ENCODE measurements around the gene SCGB1C1.
"Not testable (repeated sequence)": the region's sequence is repeated elsewhere in the genome, so short reads cannot be mapped to it uniquely, and the experiment has no call there.

The SCGB1C1 gene

DNA sequence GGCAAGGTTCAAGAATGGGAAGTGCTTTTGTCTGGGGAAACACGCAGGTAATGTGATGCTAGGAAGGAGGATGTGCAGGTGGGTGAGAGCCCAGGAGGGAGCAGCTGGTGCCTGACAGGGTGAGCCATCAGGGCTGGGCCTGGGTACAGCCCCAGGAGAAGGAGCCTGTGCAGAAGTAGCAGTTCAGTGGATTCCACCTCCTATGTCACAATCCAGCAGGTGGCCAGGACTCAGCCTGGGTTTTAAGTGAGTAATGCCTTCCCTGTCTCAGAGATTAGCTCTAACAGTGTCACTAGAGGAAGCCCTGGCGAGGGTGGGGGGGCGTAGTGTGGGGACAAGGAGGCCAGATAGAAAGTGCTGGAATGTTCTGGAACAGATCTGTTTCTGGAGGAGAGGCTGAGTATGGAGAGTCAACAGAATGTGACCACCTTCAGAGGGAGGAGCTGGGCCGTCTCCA, 22.7 kb downstream of the SCGB1C1 start:
- intact Hi-C loops (cut with DNase I) = no loop called here
- DNase-seq = peak in 2 of 10 donors; percentile 62 to 76

DNA sequence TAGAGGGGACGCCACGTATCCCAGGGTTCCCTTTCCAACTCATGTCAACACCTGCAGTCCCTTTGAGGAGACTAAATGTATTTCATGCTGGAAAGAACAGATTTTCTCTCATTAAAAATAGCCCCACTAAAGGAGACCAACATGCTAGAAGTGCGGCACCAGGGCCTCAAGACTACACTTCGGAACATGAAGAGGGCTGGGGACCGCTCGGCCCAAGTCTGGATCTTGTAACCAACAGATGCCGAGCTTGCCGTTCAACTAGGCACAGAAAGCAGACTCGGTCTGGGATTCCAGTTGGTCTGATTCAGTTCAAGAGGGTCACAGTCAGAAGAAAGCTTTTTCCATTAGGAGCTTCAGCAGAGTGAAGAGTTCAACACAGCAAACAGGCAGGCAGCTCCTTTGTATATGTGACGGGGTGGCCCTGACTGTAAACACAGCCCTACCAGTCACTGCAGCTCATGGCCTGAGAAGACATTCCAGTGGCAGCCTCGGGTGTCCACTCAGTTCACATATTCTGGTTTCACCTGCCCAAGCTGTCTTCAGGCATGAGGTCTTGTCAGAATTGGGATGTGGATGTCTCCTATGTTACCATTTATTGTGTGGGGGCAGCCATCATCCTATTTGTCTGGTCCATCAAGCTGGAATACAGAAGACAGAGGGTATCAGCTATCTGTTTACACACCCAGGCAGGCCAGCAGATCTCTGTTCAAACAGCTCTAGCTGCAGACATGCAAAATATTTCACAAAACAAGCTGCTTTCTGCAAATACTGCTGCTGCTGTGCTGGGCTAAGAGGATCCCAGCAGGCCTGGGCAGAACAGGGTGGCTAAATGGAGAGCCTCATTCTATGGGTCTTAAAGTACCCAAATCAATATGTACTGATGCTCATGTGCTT, 23.4 kb downstream of the SCGB1C1 start:
- intact Hi-C loops (cut with DNase I) = no loop called here

DNA sequence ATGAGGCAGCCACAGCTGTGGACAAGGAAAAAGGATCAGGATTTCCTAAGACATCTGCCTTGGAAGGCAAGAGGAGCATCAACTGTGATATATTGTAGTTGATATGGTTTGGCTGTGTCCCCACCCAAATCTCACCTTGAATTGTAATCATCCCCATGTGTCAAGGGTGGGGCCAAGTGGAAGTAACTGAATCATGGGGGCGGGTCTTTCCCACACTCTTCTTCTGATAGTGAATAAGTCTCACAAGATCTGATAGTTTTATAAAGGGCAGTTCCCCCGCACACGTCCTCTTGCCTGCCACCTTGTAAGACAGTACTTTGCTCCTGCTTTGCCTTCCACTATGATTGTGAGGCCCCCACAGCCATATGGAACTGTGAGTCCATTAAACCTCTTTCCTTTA, 24.8 kb downstream of the SCGB1C1 start:
- intact Hi-C loops (cut with DNase I) = no loop called here
- peak in 1 of 10 donors; percentile 4 for DNase-seq

More for the DNA sequence above, 23.4 kb downstream of the SCGB1C1 start:
- peak in 2 of 10 donors; percentile 49 to 51 for DNase-seq

DNA sequence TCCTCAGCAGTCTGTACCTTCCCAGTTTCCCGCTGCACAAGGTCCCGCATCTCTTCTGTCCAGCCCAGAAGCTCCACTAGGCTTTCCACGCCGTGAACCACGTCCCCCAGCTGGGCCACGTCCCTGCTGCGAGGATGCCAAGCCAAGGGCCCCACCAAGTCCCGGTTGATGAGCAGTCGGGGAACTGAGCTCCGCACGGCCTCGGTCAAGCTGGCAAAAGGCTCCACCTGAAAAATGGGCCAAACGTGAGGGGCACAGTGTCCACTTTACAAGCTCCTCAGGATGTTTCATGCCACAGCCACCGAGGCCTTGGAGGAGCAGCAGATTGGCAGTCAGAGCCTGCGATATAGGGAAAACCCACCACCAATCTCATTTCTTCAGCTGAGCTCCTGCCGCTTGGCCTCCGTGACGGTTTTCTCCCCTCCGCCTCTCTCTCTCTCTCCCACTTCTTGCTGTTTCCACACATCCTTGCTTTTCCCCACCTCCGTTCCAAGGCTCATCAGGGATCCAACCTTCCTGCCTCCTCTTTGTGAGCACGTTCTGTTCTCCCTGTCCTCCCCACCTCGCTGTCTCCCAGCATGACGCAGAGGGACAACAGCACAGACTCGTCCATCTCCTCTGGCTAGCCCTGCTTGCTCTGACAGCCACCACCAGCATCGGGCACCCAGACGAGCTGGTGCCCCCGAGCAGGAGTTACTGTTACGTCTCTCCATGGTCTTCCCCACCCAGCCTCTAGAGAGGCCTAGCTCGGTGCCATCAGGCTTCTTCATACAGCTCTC, 26.1 kb downstream of the SCGB1C1 start:
- intact Hi-C loops (cut with DNase I) = no loop called here
- peak in 2 of 10 donors; percentile 79 to 91 for DNase-seq

DNA sequence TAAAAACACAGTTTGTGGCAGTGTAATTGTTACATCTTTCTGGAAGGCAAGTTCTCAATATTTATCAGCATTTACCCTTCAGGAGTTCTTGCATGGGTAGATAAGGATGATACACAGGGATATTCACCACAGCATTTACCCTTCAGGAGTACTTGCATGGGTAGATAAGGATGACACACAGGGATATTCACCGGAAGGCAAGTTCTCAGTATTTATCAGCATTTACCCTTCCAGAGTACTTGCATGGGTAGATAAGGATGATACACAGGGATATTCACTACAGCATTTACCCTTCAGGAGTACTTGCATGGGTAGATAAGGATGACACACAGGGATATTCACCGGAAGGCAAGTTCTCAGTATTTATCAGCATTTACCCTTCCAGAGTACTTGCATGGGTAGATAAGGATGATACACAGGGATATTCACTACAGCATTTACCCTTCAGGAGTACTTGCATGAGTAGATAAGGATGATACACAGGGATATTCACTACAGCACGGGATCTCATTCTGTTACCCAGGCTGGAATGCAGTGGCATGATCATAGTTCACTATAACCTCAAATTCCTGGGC, 27.9 kb downstream of the SCGB1C1 start:
- intact Hi-C loops (cut with DNase I); DNase-seq: not testable (repeated sequence)

DNA sequence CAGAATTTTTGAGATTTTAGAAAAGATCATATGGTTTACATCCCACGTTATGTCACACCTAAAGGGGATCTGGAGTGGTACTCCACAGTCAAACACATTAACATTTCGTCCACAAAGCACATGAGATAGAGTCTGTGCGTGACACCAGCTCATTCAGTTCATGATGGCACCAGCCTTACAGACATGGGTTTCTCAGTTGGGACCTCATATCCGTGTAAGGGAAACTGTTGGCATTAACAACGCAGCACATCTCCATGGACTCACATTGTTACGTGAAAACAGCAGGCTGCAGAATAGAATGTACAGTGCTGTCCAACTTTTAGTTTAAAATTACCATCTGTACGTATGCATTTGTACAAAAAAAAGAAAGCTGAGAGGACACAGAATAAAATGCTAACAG, 28.7 kb downstream of the SCGB1C1 start:
- intact Hi-C loops (cut with DNase I) = no loop called here
- DNase-seq = peak in 1 of 10 donors; percentile 27

DNA sequence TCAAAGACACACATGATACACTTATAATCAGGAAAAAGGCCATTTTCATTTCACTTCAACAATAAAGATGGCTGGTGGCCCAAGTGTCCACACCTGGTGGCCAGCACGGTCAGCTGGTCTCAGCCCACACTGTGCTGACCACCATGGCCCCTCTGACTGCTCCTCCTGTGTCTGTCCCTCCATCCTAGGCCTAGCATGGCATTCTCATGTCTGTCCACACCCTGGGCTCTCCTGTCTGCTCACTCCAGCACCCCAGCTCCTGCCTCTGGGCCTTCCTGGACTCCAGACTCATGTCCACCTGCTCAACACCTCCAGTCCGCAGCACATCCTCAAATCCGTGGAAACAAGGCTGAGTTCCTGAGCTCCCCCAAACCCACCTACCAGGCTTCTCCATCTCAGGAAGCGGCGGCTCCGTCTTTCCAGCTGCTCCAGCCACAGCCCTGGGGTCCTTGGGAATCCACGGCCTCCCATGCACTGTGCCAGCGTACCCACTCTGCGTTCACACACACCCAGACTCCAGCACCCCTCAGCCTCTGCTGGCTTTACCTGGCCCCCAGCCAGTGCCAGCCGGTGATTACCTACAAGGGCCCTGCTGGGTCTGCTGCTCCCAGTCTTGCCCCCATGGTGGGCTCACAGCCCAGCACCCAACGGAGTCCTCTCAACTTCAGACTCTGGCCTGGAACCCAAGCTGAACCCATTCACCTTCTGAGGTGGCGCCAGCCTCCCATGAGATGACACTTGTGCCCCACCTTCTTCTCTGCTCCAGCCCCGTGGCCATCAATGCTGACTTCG, 29.3 kb downstream of the SCGB1C1 start:
- peak in 2 of 10 donors; percentile 77 to 80 for DNase-seq
- intact Hi-C loops (cut with DNase I) = no loop called here

DNA sequence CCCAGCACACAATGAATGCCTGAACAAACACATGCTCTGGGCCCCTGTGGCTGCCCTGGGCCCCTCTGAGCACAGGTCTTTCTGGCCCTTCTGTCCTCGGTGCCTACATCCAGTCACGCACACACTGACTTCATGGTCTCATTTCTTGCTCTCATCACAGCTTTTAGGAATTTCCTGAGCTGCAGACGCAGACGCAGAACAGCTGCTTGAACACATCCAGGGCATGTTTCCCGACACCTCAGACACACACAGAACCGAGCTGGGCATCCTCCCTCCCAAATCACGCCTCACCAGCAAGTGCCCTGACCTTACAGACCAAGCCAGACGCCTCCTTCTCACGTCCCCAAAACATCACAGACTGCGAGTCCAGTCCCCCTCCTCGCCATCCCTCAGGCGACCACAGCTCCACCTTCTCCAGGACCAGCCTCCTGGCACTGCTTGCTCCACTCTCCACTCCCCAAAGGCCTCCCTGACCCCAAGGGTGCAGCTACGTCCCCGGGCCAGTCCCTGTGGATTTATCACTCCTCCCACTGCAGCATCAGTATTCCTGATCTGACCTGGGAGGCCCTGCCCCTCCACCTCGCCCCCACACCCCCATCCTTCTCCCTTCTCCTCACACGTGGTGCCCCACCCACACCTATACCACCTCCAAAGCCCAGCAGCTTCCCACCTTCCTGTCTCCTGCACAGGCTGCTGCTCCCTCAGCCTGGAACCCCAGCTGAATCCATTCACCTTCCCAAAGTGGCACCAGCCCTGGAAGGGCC, 30.3 kb downstream of the SCGB1C1 start:
- DNase-seq = peak in 1 of 10 donors; percentile 63
- intact Hi-C loops (cut with DNase I) = no loop called here

DNA sequence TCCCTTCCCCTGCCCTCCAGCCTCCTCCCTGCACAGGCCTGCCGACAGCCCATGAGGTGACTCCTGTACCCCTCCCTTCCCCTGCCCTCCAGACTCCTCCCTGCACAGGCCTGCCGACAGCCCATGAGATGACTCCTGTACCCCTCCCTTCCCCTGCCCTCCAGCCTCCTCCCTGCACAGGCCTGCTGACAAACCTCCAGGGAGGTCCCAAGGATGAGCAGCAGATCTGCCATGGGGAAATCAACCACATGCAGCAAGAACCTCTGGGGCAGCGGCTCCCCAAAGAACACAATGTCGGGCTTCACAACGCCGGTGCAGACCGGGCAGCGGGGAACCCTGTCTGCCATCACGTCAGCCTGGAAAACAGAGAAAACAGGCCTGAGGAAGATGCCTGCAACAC, 31.0 kb downstream of the SCGB1C1 start:
- intact Hi-C loops (cut with DNase I) = no loop called here
- peak in 1 of 10 donors; percentile 39 for DNase-seq

DNA sequence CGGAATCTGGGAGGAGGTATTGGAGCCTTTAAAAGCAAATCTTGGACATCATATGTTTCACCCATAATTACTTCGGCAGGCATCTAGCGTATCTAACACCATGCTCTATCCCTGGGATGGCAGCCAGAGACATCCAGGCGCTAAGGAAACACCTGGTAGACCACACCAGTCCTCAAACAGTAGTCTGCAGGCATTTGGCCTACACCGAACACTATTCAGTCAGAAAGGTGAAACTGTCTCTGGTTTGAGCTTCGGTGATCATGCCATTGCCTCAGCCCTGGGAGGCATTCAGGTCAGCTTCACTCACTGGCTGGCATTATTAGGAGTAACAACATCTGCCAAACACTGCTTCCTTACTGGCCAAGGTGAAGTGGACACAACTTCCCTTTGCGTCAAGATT, 31.5 kb downstream of the SCGB1C1 start:
- peak in 1 of 10 donors; percentile 27 for DNase-seq
- intact Hi-C loops (cut with DNase I) = no loop called here

DNA sequence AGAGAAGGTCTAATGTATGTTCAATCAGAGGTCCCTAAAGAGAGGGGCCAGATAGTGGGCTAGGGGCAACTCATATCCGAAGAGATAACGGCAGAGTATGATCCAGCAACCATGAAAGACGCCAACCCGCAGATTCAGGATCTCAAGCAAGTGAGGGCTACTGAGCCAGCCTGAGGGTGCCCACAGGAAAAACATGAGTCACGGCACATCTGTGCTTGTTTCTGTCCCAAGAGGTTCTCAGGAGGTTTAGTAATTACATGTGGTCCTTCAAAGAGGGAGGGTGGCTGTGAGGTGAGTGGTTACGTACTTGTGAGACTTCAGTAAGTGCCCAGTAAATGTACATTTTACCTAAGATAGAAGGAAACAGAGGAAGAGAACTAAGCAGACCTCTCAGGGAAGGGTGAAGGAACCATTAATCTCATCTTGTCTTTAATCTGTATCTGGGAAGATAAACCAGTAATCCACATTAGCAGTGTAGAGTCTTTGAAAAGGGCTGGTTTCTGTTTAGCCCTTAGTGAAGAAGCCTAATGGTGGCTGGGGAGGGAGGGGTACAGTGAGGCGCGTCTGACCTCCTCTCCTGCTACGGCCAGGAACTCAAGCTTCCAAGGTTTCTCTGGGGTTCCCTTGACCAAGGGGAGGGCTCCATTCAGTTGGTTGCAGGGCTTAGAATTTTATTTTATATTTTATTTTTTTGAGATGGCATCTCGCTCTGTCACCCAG, 33.0 kb downstream of the SCGB1C1 start:
- DNase-seq = no peak

DNA sequence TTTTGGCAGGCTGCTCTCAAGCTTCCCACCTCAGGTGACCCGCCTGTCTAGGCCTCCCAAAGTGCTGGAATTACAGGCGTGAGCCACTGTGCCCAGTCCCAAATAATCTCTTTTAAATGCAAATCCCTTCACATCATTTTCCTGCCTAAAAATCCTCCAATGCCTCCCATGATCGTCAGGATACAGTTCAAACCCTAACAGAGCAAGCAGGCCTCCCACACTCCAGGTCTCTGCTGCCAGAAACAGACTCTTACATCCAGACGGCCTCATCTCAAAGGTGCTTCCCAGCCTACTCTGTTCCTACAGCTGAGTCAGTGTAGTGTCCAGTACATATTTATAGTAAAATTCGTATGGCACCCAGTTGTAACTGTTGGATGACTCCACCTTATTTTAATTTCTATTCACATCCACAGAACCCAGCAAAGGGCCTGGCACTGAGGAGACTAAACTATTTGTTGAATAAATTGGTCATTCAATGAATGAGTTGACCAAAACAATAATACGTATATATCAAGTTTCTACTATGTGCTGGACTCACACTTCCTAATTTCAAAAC, 35.0 kb downstream of the SCGB1C1 start:
- peak in 1 of 10 donors; percentile 83 for DNase-seq
- intact Hi-C loops (cut with DNase I) = no loop called here

More for the DNA sequence above, 33.0 kb downstream of the SCGB1C1 start:
- intact Hi-C loops (cut with DNase I) = no loop called here

DNA sequence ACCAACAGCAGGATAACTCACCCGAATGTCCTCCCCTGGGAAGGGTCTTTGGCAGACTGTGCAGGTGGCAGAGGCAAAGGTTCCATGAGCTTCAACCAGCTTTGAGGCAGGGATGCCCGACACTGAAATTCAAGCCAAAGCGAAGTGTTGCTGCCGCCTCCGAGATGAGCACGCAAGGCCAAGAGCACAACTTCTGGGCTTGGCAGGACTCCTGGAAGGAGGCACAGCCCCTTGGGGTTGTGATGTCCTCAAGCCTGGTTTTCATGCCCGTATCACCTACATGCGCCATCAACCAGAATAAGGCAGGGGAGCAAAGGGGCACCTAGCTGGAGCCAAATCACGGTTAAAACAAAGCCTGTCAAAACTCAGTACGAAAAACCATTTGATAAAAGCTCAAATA, 37.6 kb downstream of the SCGB1C1 start:
- intact Hi-C loops (cut with DNase I) = no loop called here
- no peak for DNase-seq

DNA sequence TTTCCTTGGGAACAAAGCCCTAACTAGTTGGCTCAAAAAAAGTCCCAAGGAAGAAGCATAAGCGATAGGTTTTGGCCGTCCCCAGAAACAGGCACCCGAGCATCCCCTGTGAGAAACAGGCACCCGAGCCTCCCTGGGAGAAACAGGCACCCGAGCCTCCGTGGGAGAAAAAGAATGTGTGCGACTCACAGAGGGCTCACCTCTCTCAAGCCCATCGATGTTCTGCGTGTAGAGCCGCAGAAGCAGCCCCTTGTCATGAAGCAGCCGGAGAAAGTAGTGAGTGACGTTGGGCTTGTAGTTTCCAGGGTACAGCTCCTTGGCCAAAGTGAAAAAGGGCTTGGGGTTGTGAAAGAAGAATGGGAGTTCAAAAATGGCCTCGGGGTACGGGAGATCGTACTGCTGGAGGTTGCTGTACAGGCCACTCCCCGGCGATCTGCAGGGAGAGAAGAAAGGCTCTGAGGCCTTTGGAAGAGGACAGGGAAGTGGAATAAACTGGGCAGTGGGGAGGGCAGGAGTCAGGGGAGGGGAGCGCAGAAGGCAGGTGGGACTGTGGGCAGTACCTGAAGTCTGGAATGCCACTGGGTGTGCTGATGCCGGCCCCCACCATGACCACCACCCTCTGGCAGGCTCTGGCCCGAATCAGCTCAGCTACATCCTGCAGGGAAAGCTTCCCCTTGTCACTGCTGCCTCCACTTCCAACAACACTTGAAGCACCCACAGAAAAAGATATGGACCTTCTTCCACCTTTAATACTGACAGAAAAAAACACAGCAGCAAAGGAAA, 40.1 kb downstream of the SCGB1C1 start:
- no peak for DNase-seq

DNA sequence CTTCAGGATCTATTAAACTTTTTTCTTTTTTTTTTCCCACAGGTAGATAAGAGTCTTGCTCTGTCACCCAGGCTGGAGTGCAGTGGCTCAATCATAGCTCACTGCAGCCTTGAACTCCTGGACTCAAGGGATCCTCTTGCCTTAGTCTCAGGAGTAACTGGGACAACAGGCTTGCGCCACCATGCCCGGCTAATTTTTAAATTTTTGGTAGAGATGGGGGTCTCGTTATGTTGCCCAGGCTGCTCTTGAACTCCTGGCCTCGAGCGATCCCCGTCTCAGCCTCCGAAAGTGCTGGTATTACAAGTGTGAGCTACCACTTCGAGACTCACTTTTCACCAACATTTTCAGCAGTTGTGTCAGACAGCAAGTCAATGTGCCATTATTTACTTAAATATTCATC, 42.3 kb downstream of the SCGB1C1 start:
- DNase-seq = no peak
- intact Hi-C loops (cut with DNase I) = no loop called here

More for the DNA sequence above, 40.1 kb downstream of the SCGB1C1 start:
- intact Hi-C loops (cut with DNase I) = no loop called here

DNA sequence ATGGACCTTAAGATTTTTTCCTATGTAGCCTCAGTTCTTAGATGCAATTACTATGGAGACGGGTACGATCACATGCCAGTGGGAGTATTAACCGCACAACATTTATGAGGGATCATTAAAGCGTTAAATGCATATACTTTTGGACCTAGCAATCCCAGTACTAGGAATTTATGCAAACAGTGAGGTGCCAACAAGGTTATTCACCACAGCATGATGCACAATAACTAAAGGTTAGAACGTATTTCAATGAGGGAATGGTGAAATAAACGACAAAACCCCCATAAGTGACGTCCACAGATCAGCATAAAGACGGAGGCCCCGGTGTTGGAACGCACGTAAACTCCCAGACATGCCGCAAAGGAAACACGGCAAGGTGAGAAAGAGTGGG, 42.7 kb downstream of the SCGB1C1 start:
- DNase-seq = peak in 1 of 10 donors; percentile 76
- intact Hi-C loops (cut with DNase I) = no loop called here

DNA sequence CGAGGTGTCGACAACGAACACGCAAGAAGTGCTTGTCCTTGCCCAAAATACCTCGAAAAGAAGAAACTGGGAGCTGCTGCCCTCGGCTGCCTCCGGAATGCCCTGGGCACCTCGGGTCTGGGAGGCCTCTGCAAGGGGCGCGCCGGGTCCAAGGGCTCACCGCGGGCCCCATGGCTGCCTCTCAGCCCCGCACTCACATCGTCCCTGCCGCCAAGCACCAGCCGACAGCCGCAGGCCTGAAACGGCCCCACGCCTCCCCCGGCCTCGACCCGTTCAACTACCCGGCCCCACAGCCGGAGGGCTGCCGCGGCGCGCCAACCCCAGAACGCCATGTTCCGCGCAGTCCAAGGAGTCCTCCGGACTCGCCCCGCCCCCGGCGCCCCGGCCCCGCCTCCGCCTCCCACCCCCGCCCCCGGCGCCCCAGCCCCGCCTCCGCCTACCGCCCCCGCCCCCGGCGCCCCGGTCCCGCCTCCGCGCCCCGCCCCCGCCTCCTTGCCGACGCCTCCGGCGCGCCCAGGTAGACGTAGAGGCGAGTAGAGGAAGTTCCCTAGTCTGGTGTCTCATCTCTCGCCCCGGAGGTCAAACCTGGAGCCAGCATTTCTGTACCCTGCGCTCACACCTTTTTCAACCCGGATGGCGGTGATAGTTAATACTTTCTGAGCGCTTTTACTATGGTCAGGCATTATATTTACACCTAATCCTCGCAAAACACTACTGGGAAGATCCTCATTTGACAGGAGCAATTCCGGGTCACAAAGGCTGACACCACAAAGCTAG, 43.3 kb downstream of the SCGB1C1 start, which contains the start of gene SIRT3:
TSS of gene SIRT3 (minus strand) at position 346 of the 777 bp plus-strand sequence. CDS start at position 332, 14 bp downstream.
- DNase-seq = peak; percentile 41 to 95 (median 64)
- intact Hi-C loops (cut with DNase I) = loop anchor here (2.0 kb wide), 1 partner anchor 29 kb away; the partner anchor contains the start of genes BET1L and RIC8A

Measured in posterior cingulate gyrus (tissue), 11 donors.